ENCODE results near the gene ATF4.

DNA sequence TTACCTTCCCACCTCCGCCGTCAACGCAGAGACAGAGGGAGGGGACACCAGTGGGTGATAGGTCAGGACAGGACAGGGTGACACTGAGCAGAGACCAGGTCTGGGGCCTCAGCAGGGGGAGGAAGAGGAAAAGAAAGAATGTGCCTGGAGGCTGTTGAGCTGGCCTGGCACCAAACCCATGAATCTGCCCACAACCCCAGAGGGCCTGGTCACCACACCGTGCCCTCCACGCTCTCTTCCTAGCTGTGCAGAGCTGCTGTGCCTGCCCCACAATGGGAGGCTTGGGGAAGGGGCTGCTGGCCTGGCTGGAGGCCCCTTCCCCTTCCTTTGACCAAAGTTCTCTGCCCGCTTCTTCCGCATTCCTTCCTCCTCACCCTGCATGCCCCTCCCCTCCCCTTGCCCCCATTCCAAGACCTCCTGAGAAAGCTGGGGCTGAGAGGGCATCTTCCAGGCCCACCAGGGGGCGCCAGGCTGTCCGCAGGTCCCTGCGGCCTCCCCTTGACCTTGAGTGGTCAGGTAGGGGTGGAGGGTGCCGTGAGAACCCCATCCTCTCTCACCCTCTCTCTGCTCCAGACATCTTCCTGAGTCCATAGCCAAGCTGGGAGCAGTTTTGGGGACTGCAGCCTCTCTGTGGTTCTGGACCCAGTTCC, 39.2 kb downstream of the ATF4 start:
- TF ChIP-seq, protein P1, sequence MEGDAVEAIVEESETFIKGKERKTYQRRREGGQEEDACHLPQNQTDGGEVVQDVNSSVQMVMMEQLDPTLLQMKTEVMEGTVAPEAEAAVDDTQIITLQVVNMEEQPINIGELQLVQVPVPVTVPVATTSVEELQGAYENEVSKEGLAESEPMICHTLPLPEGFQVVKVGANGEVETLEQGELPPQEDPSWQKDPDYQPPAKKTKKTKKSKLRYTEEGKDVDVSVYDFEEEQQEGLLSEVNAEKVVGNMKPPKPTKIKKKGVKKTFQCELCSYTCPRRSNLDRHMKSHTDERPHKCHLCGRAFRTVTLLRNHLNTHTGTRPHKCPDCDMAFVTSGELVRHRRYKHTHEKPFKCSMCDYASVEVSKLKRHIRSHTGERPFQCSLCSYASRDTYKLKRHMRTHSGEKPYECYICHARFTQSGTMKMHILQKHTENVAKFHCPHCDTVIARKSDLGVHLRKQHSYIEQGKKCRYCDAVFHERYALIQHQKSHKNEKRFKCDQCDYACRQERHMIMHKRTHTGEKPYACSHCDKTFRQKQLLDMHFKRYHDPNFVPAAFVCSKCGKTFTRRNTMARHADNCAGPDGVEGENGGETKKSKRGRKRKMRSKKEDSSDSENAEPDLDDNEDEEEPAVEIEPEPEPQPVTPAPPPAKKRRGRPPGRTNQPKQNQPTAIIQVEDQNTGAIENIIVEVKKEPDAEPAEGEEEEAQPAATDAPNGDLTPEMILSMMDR (conservative IDR thresholded peaks at IDR 0.05; ENCODE audit: low read length), result peak; percentile 78
- no peak for TF ChIP-seq EZH2phosphoT487 (IDR thresholded peaks at IDR 0.05; ENCODE audit: borderline replicate concordance)

All from Loucy (cell line).